GM06990 (cell line): ENCODE data around the gene RNU4-1.
A peak's percentile ranks its signal among the peaks of the same experiment; 100 is the strongest.

ENCODE experiments used
- DNase-seq: peaks from one replicate; pipeline ENCODE4 v3.0.0-alpha.2; 2011; ENCODE audit not compliant: insufficient read length; ENCODE audit errors: extremely low read depth
- H3K27me3 ChIP-seq: replicated peaks from 2 replicates; pipeline ENCODE4 v1.6.0; 2011; ENCODE audit warnings: low read length; ENCODE audit not compliant: control insufficient read depth, insufficient read depth
- H3K36me3 ChIP-seq: 2 replicates; pipeline ENCODE4 v1.5.1; 2011; ENCODE audit warnings: low read length; ENCODE audit not compliant: control insufficient read depth, insufficient read depth
- H3K4me3 ChIP-seq: replicated peaks from 2 replicates; pipeline ENCODE4 v1.5.1; 2011; ENCODE audit warnings: low read depth, mild to moderate bottlenecking, control low read depth, low read length
- TF ChIP-seq, protein P1 (sequence below): IDR thresholded peaks from 2 replicates; pipeline ENCODE4 v1.5.1; 2011; ENCODE audit warnings: low read length, control low read depth, mild to moderate bottlenecking, inconsistent platforms; ENCODE audit not compliant: insufficient read depth, poor library complexity, severe bottlenecking

RNU4-1 gene

GRCh38 chr12:120267736-120268135, 25.3 kb downstream of the RNU4-1 start:
- H3K4me3 ChIP-seq = no peak overlapping the region
- DNase-seq = no peak
- no peaks in the 10 kb centered on the region for H3K36me3 ChIP-seq
- TF ChIP-seq, protein P1, sequence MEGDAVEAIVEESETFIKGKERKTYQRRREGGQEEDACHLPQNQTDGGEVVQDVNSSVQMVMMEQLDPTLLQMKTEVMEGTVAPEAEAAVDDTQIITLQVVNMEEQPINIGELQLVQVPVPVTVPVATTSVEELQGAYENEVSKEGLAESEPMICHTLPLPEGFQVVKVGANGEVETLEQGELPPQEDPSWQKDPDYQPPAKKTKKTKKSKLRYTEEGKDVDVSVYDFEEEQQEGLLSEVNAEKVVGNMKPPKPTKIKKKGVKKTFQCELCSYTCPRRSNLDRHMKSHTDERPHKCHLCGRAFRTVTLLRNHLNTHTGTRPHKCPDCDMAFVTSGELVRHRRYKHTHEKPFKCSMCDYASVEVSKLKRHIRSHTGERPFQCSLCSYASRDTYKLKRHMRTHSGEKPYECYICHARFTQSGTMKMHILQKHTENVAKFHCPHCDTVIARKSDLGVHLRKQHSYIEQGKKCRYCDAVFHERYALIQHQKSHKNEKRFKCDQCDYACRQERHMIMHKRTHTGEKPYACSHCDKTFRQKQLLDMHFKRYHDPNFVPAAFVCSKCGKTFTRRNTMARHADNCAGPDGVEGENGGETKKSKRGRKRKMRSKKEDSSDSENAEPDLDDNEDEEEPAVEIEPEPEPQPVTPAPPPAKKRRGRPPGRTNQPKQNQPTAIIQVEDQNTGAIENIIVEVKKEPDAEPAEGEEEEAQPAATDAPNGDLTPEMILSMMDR = no peak
- H3K27me3 ChIP-seq = no peaks in the 10 kb centered on the region

DNA sequence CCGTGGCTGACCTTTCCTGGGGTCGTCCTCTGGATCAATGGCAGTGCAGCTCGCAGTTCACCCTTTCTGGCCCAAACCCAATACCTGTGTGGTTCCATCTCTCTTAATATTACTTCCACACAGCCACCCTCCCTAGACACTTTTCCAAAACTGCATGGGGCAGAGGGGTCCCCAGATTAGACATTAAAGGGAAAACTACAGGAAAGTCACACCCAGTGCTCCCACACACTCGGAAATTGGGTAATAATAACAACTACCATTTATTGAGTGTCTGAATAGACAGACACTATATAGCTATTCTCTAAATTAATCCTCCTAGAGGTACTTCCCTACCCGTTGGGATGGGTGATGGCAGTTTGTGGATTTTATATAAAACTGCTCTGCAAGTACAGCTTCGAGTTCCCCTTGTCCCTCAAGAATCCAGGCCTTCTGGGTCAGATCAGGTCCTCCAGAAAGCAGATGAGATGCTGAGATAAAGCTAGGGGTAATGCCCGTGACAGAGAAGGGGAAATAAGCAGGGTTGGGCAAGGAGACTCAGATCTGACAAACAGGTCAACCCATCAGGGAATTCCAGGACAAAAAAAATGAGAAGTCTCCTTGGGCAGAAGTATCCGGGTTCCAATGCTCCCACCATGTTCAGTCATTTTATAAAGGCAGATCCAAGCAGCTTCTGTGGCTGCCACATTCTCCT, 26.7 kb downstream of the RNU4-1 start:
- Histone ChIP-seq H3K36me3 (no peaks in the 10 kb centered on the region), H3K27me3 (no peaks in the 10 kb centered on the region), H3K4me3 (peak overlapping the region; percentile 36)
- no peak for DNase-seq
- TF ChIP-seq, protein P1 = no peak

DNA sequence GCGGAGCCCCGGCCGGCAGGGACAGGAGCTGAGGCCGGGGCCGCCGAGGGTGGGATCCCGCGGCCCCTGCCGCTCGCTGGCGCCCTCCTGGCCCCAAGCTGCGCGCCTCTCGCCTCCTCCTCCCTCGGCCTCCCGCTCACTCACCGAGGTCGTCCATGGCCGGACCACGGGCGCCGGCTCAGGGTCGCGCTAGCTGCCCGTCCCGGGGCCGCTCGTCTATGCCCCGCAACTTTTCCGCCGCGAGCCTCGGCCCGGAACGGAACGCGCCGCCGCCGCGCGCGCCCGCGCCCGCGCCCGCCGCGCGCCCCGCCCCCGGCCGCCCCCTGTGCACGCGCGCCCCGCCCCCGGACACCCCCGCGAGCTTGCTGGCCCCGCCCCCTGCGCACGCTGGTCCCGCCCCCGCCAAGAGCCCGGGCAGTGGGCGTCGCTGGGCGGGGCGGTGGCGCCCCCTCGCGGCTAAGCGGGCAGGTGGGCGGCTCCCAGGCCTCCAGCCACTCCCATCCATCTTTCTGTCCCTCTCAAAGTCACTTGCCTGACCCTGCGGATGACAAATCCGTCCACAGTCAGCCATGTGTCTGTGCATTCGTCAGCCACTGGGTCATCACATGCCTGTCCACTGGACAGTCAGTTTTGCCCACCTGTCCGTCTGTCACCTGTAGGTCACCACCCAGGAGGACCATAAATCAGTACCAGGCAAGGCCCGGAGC, 27.4 kb downstream of the RNU4-1 start, which contains the start of gene PXN:
Gene PXN (minus strand): TSS at position 258 of the 707 bp plus-strand sequence. CDS start 101 bp downstream, at position 157.
- TF ChIP-seq, protein P1 = peak; percentile 46
- Histone ChIP-seq H3K36me3 (no peaks in the 10 kb centered on the region), H3K27me3 (no peaks in the 10 kb centered on the region), H3K4me3 (peak within 1 kb of the TSS; percentile 69)
- peak; percentile 84 for DNase-seq

GRCh38 chr12:120264904-120265472, 28.0 kb downstream of the RNU4-1 start:
- no peaks in the 10 kb centered on the region for H3K36me3 ChIP-seq
- H3K4me3 ChIP-seq = peak overlapping the region; percentile 69
- TF ChIP-seq, protein P1 = no peak
- H3K27me3 ChIP-seq = no peaks in the 10 kb centered on the region
- DNase-seq = no peak

GRCh38 chr12:120264086-120264903, 28.7 kb downstream of the RNU4-1 start:
- Histone ChIP-seq H3K36me3 (no peaks in the 10 kb centered on the region), H3K4me3 (peak overlapping the region; percentile 69; the same call in 1 of the 2 replicates), H3K27me3 (no peaks in the 10 kb centered on the region)
- TF ChIP-seq, protein P1 = no peak
- no peak for DNase-seq
